SK-N-SH (cell line): Measurements from ENCODE around the gene ATP6V1C2. TPM values are rescaled to one million over a fixed set of nuclear protein-coding genes. Genes with fewer than 3 reads are reported as not detected.

ENCODE experiments used
- CTCF ChIA-PET: fragments of 300-600, 350-600 bp; formaldehyde crosslinking; extraction: SDS; loops from one replicate; lab custom pipeline; 2021; lab: Yijun Ruan, JAX
- POLR2A ChIA-PET: fragments of 350-600 bp; sonication (Branson Sonifier 250); formaldehyde crosslinking; extraction: SDS; loops from one replicate; lab custom pipeline; 2020; ENCODE audit warnings: antibody characterized with exemption, inconsistent platforms; lab: Yijun Ruan, JAX
- DNase-seq: peaks from one replicate; pipeline ENCODE4 v3.0.0; 2012
- H2AFZ ChIP-seq: fragments of 200-600 bp; sonication (generic); 2 replicates; pipeline ENCODE4 v1.8.1; 2016; ENCODE audit warnings: antibody characterized with exemption, mild to moderate bottlenecking, low read depth
- H3F3A ChIP-seq: fragments of 200-600 bp; sonication (generic); replicated peaks from 2 replicates; pipeline ENCODE3; 2016; ENCODE audit warnings: antibody characterized with exemption, mild to moderate bottlenecking; ENCODE audit not compliant: insufficient read depth
- H3K27ac ChIP-seq, 2 experiments: fragments of 200-500 bp in 1 of 2; fragments of 200-600 bp in 1 of 2; sonication (Bioruptor generic) in 1 of 2; sonication (generic), shearing (Covaris generic) in 1 of 2; 2 replicates each; pipeline versions ENCODE4 v1.5.1 to v1.6.1; 2014 to 2016; ENCODE audit warnings: low read depth in 2 of 2, inconsistent platforms in 1 of 2, low read length in 1 of 2, mild to moderate bottlenecking in 1 of 2, mixed read lengths in 1 of 2
- H3K27me3 ChIP-seq: fragments of 200-600 bp; sonication (generic), shearing (Covaris generic); 2 replicates; pipeline ENCODE4 v1.6.1; 2016; ENCODE audit warnings: mixed run types; ENCODE audit not compliant: insufficient read depth
- H3K36me3 ChIP-seq, 2 experiments: fragments of 200-500 bp in 1 of 2; fragments of 200-600 bp in 1 of 2; sonication (Bioruptor generic) in 1 of 2; sonication (generic) in 1 of 2; replicated peaks in 1 of 2; 2 replicates each; pipeline versions ENCODE3 to v1.5.1; 2014 to 2016; ENCODE audit warnings: low read length in 1 of 2, mild to moderate bottlenecking in 1 of 2; ENCODE audit not compliant: insufficient read depth in 2 of 2, control insufficient read depth in 1 of 2
- H3K4me1 ChIP-seq, 2 experiments: fragments of 200-500 bp in 1 of 2; fragments of 200-600 bp in 1 of 2; sonication (Bioruptor generic) in 1 of 2; sonication (generic), shearing (Covaris generic) in 1 of 2; 2 replicates each; pipeline versions ENCODE4 v1.5.1 to v1.6.1; 2014 to 2016; ENCODE audit warnings: low read depth in 1 of 2, low read length in 1 of 2, mixed run types in 1 of 2; ENCODE audit not compliant: insufficient read depth in 2 of 2, control insufficient read depth in 1 of 2
- H3K4me2 ChIP-seq: fragments of 200-600 bp; sonication (generic), shearing (Covaris generic); 2 replicates; pipeline ENCODE4 v1.6.1; 2017; ENCODE audit warnings: mixed run types
- H3K4me3 ChIP-seq, 2 experiments: fragments of 200-500 bp in 1 of 2; fragments of 200-600 bp in 1 of 2; sonication (Bioruptor generic) in 1 of 2; sonication (generic), shearing (Covaris generic) in 1 of 2; 2 replicates each; pipeline versions ENCODE4 v1.5.1 to v1.8.1; 2014 to 2016; ENCODE audit warnings: low read depth in 2 of 2, inconsistent platforms in 1 of 2, low read length in 1 of 2, mild to moderate bottlenecking in 1 of 2, mixed read lengths in 1 of 2, moderate library complexity in 1 of 2
- H3K79me2 ChIP-seq: fragments of 200-600 bp; sonication (generic); 2 replicates; pipeline ENCODE4 v1.8.1; 2017; ENCODE audit warnings: mild to moderate bottlenecking; ENCODE audit not compliant: insufficient read depth
- H3K9ac ChIP-seq: fragments of 200-600 bp; sonication (generic); 2 replicates; pipeline ENCODE4 v1.6.1; 2017; ENCODE audit warnings: mixed run types
- H3K9me2 ChIP-seq: fragments of 200-600 bp; sonication (generic); 2 replicates; pipeline ENCODE4 v1.6.1; 2017; ENCODE audit warnings: mixed run types
- H3K9me3 ChIP-seq: fragments of 200-600 bp; sonication (generic); 2 replicates; pipeline ENCODE4 v1.6.1; 2017; ENCODE audit warnings: mixed run types, mild to moderate bottlenecking, moderate library complexity
- H4K20me1 ChIP-seq: fragments of 200-600 bp; sonication (generic); 2 replicates; pipeline ENCODE4 v1.6.1; 2017; ENCODE audit warnings: mild to moderate bottlenecking, mixed run types; ENCODE audit not compliant: insufficient read depth
- CTCF ChIP-seq: fragments of 200-600 bp; sonication (generic); IDR thresholded peaks from 2 replicates; pipeline ENCODE4 v1.6.1; 2017; ENCODE audit warnings: antibody characterized with exemption, mild to moderate bottlenecking, moderate library complexity
- ELF1 ChIP-seq: IDR thresholded peaks from 2 replicates; pipeline ENCODE4 v1.4.0; 2012
- FOSL2 ChIP-seq: IDR thresholded peaks from 2 replicates; pipeline ENCODE4 v1.4.0; 2012; ENCODE audit warnings: low read depth, mild to moderate bottlenecking, moderate library complexity, borderline replicate concordance
- FOXJ3 ChIP-seq: sonication (generic); formaldehyde crosslinking; IDR thresholded peaks from 2 replicates; pipeline ENCODE4 v1.5.1; 2020; ENCODE audit warnings: mild to moderate bottlenecking, missing genetic modification reagents
- JUND ChIP-seq: IDR thresholded peaks from 2 replicates; pipeline ENCODE4 v1.4.0; 2012
- MAX ChIP-seq: IDR thresholded peaks from 2 replicates; pipeline ENCODE4 v1.4.0; 2012; ENCODE audit warnings: low read depth
- MXI1 ChIP-seq: IDR thresholded peaks from 2 replicates; pipeline ENCODE4 v1.6.1; 2012; ENCODE audit warnings: mild to moderate bottlenecking, low read depth, low read length, improper control_type of control experiment
- NFIC ChIP-seq: IDR thresholded peaks from 2 replicates; pipeline ENCODE4 v1.4.0; 2012; ENCODE audit warnings: borderline replicate concordance
- PBX3 ChIP-seq: IDR thresholded peaks from 2 replicates; pipeline ENCODE4; 2012
- POLR2AphosphoS5 ChIP-seq: IDR thresholded peaks from 2 replicates; pipeline ENCODE4 v1.6.1; 2012; ENCODE audit warnings: low read depth, low read length
- RCOR1 ChIP-seq: fragments of 150-350 bp; IDR thresholded peaks from 2 replicates; pipeline ENCODE4 v1.6.1; 2017; ENCODE audit warnings: antibody characterized with exemption, low read length
- RXRA ChIP-seq: IDR thresholded peaks from 2 replicates; pipeline ENCODE4 v1.4.0; 2012; ENCODE audit warnings: low read depth, mild to moderate bottlenecking, borderline replicate concordance
- SIN3A ChIP-seq: IDR thresholded peaks from 2 replicates; pipeline ENCODE4 v1.6.1; 2012; ENCODE audit warnings: low read depth, mild to moderate bottlenecking, low read length, moderate library complexity, borderline replicate concordance
- SMC3 ChIP-seq: IDR thresholded peaks from 2 replicates; pipeline ENCODE4 v1.6.1; 2012; ENCODE audit warnings: low read depth, low read length, improper control_type of control experiment
- TCF12 ChIP-seq: IDR thresholded peaks from 2 replicates; pipeline ENCODE4 v1.4.0; 2012
- TEAD4 ChIP-seq: IDR thresholded peaks from 2 replicates; pipeline ENCODE4 v1.4.0; 2012; ENCODE audit warnings: mild to moderate bottlenecking, borderline replicate concordance; ENCODE audit not compliant: insufficient read depth
- YY1 ChIP-seq: IDR thresholded peaks from 2 replicates; pipeline ENCODE4 v1.4.0; 2012; ENCODE audit warnings: low read depth, mild to moderate bottlenecking
- whole genome bisulfite sequencing: methylation state at CpG from one replicate; pipeline ENCODE4 v1.1.6; 2017; ENCODE audit warnings: low lambda C conversion rate; 5-methylcytosine and 5-hydroxymethylcytosine counted together
- polyA plus RNA-seq, 3 experiments: library from polyadenylated mRNA; depleted of rRNA; stranded (reverse); fragments of >200 nt; gene quantifications; 2 replicates each; pipeline ENCODE4 v1.2.3, GENCODE V29; 2012

ATP6V1C2 gene
- polyA plus RNA-seq, 1 of the 3 experiments (the other 2 are of a cell fraction): 0.12 TPM

- TF ChIP-seq CTCF: no peak
- TF ChIP-seq YY1: no peak
- TF ChIP-seq RCOR1: no peak
- TF ChIP-seq SMC3: no peak
These were observed 4.8 kb upstream of the ATP6V1C2 start (continued) for GRCh38 chr2:10716581-10716980.

GRCh38 chr2:10717628-10718027, 3.8 kb upstream of the ATP6V1C2 start:
- no peaks in the 10 kb centered on the region for H3K36me3 ChIP-seq
- no peaks in the 10 kb centered on the region for H3K9me3 ChIP-seq
- peak overlapping the region; percentile 36 to 55; a peak in 3 of 4 replicates for H3K27ac ChIP-seq
- no peak overlapping the region for H3K9ac ChIP-seq
- H3K79me2 ChIP-seq: no peaks in the 10 kb centered on the region
- ChIA-PET POLR2A (interaction anchor here (1.0 kb wide), 1 partner anchor 27 kb away, joined by 3 read pairs; no protein-coding TSS in a partner anchor), CTCF (interaction anchor here (1.1 to 2.1 kb wide), 3 partner anchors 13 to 115 kb away, joined by 4 to 11 read pairs (median 4); no protein-coding TSS in a partner anchor)
- peak overlapping the region; percentile 64; the same call in 1 of the 2 replicates for H2AFZ ChIP-seq
- no peaks in the 10 kb centered on the region for H3K9me2 ChIP-seq
- peak overlapping the region; percentile 51 for H3K4me2 ChIP-seq
- peaks cover 14 to 18% of the 10 kb centered on the region in 2 experiments; a peak in 3 of 4 replicates for H3K4me1 ChIP-seq
- peaks cover 29% of the 10 kb centered on the region for H3K27me3 ChIP-seq
- 21% methylated on average over 4 of the region's 4 CpGs for WGBS
- TF ChIP-seq JUND: peak; percentile 88; the same call in 1 of the 2 replicates
- TF ChIP-seq FOXJ3 (CRISPR knock-in tag): no peak
- 0 out of 2 replicates have a peak, but pooled peaks have one; percentile 31 for TF ChIP-seq SIN3A
- TF ChIP-seq TCF12: peak; percentile 84
- peak; percentile 78; the same call in 1 of the 2 replicates for TF ChIP-seq FOSL2
- peak; percentile 62; the same call in 1 of the 2 replicates for TF ChIP-seq TEAD4
- peak; percentile 61 for TF ChIP-seq POLR2AphosphoS5
- no peak for TF ChIP-seq MXI1
- TF ChIP-seq NFIC: peak; percentile 88
- peak; percentile 31; the same call in 1 of the 2 replicates for TF ChIP-seq RXRA
- no peak for TF ChIP-seq ELF1
- 0 out of 2 replicates have a peak, but pooled peaks have one; percentile 21 for TF ChIP-seq MAX
- TF ChIP-seq PBX3: peak; percentile 50
- no peak overlapping the region for H3K4me3 ChIP-seq
- DNase-seq: no peak
- H3F3A ChIP-seq: peaks cover 10% of the 10 kb centered on the region
- H4K20me1 ChIP-seq: no peaks in the 10 kb centered on the region
